Measurements from ENCODE around the gene SIL1.

- TF ChIP-seq CTCF (conservative IDR thresholded peaks at IDR 0.05; ENCODE audit: low read depth, low read length) (no peak), POLR2A (IDR thresholded peaks at IDR 0.05; ENCODE audit: low read depth, low read length) (no peak), RAD21 (IDR thresholded peaks at IDR 0.05; ENCODE audit: low read length) (no peak), CHD1 (IDR thresholded peaks at IDR 0.05; ENCODE audit: low read depth, low read length) (no peak), MXI1 (IDR thresholded peaks at IDR 0.05; ENCODE audit: borderline replicate concordance, low read depth, low read length) (no peak), RCOR1 (IDR thresholded peaks at IDR 0.05; ENCODE audit: insufficient replicate concordance, low read length) (no peak), FOS (IDR thresholded peaks at IDR 0.05; ENCODE audit: low read depth, low read length) (no peak), MAZ (IDR thresholded peaks at IDR 0.05; ENCODE audit: borderline replicate concordance, low read depth, low read length) (no peak), RFX5 (IDR thresholded peaks at IDR 0.05; ENCODE audit: low read depth, low read length) (no peak), CEBPB (IDR thresholded peaks at IDR 0.05; ENCODE audit: low read depth, low read length) (no peak), USF2 (IDR thresholded peaks at IDR 0.05; ENCODE audit: low read depth, low read length) (no peak), NFE2L2 (IDR thresholded peaks at IDR 0.05; ENCODE audit: low read depth, low read length) (no peak), BHLHE40 (IDR thresholded peaks at IDR 0.05; ENCODE audit: low read depth, low read length) (no peak)
Measured at GRCh38 chr5:139205124-139205523, 7.0 kb upstream of the SIL1 start.
